LHCN-M2 (cell line): ENCODE results near the gene GCAT. TPM values are rescaled to one million over a fixed set of nuclear protein-coding genes. Genes with fewer than 3 reads are reported as not detected.

Experiments
- DNase-seq: peaks from one replicate; pipeline ENCODE4 v3.0.0-alpha.2; 2012; ENCODE audit warnings: low read depth
- total RNA-seq: library from RNA; depleted of rRNA; stranded (reverse); fragments of >200 nt; gene quantifications from 2 replicates; pipeline ENCODE4 v1.2.3, GENCODE V29; 2014

Gene GCAT
- total RNA-seq, 1 experiment from 2014 or later: 21.2 TPM

DNA sequence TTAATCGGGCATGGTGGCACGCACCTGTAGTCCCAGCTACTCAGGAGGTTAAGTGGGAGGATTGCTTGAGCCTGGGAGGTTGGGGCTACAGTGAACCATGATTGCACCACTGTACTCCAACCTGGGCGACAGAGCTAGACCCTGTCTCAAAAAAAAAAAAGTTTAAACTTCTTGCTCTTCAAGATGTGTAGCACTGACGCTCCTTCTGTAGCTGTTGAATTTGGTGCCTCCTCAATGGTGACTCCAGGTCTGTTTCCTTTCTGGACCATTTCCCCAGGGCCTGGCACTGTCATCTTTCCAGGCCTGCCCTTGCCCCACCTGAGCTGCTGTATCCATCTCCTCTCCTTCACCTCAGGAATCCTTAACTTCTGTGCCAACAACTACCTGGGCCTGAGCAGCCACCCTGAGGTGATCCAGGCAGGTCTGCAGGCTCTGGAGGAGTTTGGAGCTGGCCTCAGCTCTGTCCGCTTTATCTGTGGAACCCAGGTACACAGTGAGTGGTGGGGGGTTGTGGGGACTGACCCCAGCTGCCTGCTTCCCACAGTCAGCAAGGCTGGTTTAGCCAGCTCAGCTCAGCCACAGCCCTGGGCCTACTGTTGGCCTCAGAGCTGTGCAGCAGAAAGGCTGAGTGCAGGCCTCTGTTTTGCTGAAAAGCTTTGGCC, 2.1 kb downstream of the GCAT start:
- no peak for DNase-seq

DNA sequence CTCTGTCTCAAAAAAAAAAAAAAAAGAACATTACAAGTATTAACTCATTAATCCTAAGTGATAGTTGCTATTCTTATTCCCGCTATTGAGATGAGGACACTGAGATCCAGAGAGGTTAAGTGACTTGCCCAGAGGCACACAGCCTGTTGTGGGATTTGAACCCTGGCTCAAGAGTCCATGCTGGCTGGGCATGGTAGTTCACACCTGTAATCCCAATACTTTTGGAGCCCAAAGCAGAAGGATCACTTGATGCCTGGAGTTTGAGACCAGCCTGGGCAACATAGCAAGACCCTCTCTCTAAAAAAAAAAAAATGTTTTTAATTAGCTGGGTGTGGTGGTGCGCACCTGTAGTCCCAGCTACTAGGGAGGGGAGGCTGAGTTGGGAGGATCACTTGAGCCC, 4.1 kb downstream of the GCAT start:
- DNase-seq: no peak

DNA sequence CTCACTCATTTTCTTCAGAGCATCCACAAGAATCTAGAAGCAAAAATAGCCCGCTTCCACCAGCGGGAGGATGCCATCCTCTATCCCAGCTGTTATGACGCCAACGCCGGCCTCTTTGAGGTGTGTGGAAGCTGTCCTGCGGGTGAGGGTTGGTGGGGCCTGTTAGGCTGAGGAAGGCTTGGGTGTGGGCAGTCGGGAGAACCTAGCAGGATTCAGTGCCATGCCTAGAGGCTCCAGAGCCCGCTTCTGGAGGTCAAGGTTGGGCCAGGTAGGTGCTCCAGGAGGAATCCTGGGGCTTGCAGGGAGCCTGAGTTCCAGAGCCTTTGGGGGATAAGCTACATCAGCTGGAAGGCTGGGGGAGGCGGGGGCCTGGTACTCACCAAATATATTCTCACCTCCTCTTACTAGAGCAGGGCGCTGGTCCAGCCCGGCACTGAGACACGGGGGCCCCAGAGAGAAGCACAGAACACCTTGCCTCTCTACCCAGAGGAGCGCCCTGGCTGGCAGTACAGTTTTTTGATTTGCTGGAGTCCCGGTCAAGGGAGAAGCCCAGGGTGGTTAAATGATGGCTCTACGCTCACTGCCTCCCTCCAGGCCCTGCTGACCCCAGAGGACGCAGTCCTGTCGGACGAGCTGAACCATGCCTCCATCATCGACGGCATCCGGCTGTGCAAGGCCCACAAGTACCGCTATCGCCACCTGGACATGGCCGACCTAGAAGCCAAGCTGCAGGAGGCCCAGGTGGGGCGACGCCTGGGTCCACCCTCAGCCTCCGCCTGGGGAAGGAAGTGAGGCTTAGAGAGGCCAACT, 5.3 kb downstream of the GCAT start:
- no peak for DNase-seq

DNA sequence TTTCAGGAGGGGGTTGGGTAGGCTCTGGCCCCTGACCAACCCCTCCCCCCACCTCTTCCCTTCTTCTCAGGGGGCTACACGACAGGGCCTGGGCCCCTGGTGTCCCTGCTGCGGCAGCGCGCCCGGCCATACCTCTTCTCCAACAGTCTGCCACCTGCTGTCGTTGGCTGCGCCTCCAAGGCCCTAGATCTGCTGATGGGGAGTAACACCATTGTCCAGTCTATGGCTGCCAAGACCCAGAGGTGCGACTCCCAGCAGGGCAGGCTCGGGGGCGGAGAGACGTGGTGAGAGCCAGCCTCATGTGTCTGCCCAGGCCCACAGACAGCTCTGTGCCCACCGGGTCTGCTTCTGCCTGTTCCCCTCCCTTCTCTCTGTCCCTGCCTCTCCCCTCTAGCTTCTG, 7.9 kb downstream of the GCAT start:
- no peak for DNase-seq

DNA sequence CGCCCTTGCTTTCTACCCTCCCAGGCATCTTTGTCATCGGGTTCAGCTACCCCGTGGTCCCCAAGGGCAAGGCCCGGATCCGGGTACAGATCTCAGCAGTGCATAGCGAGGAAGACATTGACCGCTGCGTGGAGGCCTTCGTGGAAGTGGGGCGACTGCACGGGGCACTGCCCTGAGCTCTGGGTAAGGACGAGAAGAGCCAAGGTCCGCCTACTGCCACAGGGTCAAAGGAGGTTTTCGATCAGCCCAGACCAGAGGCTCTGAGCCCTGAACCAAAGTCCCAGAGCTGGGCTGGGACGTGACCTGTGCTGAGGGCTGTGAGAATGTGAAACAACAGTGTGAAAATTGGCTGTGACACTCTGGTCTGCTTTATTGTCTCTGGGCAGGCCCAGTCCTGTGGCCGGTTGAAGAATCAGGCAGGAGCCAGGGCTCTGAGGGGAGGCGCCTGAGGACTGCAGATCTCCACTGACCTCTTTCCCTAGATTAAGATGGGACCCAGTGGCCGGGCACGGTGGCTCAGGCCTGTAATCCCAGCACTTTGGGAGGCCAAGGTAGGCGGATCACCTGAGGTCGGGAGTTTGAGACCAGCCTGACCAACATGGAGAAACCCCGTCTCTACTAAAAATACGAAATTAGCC, 8.9 kb downstream of the GCAT start:
- no peak for DNase-seq

DNA sequence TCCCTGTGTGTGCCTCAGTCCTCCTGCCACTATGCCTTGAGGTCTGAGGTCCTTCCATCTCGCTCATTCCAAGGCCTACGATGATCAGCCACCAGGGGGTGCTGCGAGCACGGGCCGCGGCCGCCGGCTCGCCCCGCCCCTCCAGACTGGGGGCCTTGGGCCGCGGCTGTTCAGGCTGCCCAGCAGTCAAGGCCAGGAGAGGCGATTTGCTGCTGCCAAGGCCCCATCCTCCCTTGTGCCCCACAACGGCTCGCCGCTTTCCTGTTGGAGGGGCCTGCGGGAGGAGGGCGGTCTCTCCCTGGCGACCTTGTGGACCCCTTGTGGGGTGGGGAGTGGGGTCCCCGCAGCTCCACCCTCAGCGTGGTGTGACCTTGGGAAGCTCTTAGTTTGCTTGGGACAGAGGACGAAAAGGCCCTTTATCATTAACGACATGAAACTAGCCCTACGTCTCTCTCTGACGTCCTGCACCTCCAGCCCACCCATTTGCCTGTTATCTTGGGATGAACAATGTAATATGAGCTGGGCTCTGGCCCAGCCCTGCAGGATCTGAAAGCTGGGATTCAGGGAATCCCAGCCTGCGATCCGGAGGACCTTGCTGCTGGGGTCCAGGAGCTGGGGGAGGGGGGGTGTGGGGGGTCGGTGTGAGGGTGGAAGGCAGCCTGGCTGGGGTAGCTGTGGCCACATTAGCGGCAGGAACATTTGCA, 10.1 kb downstream of the GCAT start:
- peak; percentile 70 for DNase-seq

DNA sequence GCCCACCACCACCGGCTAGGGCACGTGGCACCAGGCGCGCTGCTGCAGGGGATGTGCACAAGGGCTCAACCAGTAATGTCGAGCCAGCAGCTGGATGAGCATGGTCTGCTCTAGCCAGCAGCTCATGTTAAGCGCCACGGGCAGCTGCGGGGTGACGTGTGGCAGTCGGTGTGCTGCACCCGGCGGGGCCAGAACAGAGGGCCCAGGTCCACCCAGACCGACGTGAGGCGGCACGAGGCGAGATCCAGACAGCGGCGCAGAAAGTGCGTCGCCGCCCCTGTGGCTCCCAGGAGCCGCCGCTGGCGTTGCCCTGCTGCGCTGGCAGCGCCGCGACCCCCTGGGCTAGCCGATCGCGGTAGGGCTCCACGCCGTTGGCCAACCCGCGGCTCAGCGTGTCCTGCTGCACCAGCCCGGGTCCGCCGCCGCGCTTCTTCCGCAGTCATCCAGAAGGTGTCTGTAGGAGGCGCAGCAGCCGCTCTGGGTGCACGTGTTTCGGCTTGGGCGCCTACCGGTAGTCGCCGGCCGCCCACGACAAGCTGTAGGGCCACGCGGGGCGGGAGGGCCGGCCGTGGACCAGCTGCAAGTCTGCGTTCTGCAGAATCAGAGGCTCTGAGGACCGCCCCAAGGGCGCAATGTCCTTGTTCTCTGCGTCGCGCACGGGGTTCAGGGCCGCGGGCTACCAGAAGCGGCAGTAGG, 10.8 kb downstream of the GCAT start:
- peak; percentile 30 for DNase-seq

DNA sequence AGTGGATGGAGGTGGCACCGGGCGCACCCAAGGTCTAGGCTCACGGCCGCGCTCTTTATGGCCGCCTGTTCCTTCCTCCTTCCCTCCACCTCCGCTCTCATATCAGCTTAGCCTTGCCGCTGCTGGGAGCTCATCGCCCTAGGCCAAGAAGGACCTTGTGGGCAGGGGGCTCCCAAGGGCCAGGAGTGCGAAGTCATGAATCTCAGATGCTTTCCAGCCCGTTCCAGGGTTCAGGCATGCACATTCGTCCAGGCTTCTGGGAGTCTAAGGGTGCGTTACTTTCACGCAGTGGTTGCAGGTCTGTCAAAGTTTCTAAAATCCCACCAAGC, 11.3 kb downstream of the GCAT start:
- no peak for DNase-seq

DNA sequence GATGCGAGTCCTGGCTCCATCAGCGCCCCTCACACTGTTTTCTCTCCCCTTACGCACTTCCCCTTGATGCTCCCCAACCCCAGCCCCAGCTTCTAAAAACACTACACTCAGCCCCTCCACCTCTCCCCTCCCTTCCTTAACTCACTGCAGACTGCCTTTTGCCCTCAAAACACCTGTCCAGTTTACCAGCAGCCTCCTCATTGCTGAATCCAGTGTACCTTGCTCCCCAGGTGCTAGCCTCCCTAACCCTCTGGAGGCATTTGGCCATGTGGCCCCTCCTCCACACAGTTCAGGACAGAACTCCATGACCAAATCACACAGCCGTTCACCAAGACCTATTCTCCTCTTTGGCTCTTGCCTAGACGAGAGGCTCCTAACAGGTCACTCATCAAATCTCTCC, 12.6 kb downstream of the GCAT start:
- DNase-seq: no peak

DNA sequence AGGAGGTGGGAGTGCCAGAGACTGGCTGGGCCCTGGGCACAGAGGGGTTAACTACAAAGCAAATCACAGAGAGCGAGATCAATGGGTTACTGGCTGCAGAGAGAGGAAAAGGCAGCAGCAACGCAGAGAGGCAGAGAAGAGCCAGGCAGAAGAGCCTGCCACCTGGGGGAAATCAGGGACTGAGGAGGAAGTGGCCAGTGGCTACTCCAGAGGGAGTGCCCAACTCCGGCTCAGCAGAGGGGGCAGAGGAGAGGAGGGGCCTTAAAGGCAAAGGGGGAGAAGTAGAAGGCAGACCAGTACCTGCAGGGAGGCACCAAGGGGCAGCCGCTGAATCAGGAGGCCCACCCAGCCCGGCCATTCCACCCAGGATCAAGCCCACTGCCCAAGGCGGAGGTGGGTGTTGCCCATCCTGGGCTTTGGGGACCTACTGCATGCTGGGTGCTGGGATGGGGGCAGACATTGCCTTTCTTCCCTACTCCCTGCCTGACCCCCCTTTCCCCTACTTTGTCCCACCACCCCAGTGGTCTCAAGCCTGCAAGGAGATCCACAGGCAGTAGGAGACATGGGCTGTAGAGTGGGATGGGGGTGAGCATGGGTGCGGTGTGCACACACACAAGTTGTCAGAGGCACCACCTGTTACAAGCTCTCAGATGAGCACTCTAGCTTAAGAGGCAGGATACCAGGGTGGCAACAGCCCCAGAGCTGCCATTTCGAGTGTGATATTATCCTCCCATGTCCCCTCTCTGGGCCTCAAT, 14.5 kb downstream of the GCAT start:
- no peak for DNase-seq

DNA sequence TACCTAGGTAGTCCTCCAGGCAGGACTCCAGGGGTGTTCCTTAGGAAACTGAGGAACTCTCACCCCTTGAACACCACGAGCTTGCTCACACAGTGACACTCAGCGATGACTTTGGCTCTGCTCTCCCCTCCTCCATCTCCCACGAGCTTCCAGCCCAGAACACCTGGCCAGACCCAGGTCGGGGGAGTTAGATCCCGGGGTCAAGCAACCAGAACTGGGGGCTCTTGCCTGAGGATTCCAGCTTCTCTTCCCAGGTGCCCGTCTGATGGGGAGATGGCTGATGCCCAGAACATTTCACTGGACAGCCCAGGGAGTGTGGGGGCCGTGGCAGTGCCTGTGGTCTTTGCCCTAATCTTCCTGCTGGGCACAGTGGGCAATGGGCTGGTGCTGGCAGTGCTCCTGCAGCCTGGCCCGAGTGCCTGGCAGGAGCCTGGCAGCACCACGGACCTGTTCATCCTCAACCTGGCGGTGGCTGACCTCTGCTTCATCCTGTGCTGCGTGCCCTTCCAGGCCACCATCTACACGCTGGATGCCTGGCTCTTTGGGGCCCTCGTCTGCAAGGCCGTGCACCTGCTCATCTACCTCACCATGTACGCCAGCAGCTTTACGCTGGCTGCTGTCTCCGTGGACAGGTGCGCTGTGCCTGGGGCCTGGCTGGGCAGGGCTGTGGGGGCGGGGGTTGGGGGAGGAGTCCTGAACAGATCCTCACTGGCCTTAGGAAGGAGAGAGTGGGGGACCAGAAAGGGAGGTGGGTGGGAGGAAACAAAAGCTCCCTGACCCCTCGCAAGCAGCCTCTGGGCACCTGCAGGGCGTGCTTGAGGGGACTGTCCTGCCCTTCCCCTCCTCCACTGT, 15.6 kb downstream of the GCAT start, which contains the start of gene GALR3:
Gene GALR3 (plus strand): TSS at position 249 of the 852 bp plus-strand sequence. CDS start 25 bp downstream, at position 274.
- DNase-seq: no peak

DNA sequence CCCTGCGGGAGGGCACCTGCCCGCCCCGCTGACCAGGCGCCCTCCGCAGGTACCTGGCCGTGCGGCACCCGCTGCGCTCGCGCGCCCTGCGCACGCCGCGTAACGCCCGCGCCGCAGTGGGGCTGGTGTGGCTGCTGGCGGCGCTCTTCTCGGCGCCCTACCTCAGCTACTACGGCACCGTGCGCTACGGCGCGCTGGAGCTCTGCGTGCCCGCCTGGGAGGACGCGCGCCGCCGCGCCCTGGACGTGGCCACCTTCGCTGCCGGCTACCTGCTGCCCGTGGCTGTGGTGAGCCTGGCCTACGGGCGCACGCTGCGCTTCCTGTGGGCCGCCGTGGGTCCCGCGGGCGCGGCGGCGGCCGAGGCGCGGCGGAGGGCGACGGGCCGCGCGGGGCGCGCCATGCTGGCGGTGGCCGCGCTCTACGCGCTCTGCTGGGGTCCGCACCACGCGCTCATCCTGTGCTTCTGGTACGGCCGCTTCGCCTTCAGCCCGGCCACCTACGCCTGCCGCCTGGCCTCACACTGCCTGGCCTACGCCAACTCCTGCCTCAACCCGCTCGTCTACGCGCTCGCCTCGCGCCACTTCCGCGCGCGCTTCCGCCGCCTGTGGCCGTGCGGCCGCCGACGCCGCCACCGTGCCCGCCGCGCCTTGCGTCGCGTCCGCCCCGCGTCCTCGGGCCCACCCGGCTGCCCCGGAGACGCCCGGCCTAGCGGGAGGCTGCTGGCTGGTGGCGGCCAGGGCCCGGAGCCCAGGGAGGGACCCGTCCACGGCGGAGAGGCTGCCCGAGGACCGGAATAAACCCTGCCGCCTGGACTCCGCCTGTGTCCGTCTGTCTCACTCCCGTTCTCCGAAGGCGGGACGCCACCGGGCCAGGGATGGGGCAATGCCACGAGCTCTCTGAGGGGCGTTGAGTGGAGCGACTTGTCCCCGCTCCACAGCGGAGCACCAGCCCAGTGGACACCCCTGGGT, 17.2 kb downstream of the GCAT start:
- DNase-seq: no peak

DNA sequence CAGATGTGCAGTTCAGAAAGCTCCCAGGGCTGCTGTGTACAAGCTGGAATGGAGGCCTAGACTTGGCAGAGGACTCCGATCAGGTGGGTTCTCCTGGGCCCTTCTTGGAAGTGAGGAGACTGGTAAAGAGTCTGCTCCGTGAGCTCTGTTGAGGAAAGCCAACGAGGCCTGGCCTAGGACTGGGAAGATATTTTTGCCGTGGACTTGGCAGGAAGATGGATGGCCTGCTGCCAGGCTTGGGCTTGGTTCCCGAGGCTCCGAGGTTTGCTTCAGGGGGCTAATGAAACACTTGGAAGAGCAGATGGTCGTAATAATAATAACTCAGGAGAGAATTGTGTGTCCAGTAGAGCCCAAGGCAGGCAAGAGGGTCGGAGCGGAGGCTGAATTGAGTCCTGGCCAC, 19.3 kb downstream of the GCAT start:
- no peak for DNase-seq

DNA sequence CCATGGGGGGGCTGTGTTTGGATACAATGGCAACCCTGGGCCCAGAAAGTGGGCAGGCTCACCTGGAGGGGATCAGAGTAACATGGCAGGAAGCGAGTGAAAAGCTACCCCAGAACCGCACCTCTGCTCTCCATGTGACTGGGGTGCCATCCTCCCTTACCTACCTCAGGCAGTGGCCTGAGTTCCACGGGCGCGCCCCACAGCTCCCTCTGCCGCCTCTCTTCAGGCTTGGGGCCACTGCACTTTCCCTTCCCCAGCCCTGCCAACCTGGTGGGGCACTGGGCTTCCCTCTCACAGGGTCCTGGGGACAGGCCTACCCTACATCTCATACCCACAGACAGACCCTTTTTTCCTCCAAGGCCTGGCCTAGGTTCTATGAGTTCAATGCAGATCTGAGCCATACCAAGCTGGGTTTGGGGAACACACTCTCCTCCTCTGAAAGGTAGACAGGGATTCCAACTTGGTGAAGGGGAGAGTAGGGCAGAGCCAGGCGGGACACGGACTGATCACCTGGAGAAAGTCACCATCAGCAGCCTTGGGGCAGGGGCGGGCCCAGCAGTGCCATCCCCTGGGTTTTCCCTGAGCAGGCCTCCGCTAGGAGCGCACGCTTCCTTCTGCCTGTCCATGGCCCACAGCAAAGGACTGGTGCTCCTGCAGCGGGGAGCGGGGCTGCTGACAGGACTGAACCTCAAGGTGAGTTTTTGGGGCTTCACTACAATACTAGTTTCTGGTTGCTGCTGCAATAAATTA, 22.5 kb downstream of the GCAT start:
- DNase-seq: no peak

DNA sequence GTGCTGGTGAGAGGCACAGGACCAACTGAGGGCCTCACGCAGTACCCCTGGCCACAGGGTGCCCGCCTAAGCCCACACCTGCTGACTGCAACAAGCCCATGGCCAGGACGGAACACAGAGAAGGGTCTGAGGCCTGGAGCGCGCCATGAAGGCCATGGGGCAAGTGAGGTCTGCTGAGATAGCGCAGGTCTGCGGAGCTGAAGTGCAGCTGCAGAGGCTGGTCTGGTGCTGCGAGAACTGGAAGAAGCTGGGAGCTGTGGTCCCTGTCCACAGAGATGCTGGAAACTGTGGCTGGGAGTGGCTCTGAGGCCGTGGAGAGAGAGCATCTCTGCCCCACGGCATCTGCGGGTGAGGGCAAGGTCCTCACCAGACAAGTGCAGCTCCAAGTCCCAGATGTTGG, 23.7 kb downstream of the GCAT start:
- DNase-seq: no peak

DNA sequence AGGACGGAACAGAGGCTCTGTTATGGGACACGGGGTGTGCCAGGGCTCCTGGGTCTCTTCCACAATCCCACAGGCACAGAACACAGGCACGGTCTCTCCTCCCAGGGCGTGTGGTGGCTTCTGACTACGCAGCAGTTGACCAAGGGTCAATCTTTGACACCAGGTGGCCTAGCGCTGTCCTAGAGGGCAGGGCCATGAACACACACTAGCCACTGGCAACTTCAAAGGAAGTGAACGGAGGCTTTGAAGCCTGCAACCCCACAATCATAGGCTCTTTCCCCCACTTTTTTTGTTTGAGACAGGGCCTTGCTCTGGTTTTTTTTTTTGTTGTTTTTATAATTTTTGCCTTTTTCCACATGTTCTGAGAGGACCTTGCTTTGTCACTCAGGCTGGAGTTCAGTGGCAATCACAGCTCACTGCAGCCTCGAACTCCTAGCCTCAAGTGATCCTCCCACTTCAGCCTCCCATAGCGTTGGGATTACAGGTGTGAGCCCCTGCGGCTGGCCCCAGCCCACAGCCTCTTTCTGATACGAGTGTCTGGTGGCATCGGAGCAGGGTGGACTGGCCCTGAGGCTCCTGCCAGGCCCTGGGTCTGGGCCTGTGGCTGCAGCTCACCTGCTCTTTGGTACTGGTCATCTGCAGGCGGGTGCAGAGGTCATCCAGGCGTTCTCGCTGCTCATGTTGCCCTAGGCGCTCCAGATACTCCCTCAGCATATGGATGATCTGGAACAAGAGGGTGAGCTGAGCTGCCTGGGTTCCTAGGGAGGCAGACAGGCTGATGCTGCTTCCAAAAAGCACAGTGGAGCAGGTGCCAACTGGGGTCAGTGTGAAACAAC, 24.5 kb downstream of the GCAT start:
- DNase-seq: no peak
